ENCODE data around the gene ASCL2. TPM values are rescaled to one million over a fixed set of nuclear protein-coding genes. Genes with fewer than 3 reads are reported as not detected.

ASCL2 gene
- total RNA-seq, 4 donors from 2014 or later: 2.3 to 14.7 (median 3.0) TPM; not detected in 1

- DNase-seq: no peak
- intact Hi-C loops (cut with DNase I; ENCODE audit: low total_unique reads) (loop anchor here (2.0 kb wide), 1 partner anchor 115 kb away; no protein-coding TSS in a partner anchor), in situ Hi-C loops (cut with MboI; ENCODE audit: low pct_ligation_motif_present in 1 of 4, low pct_unique_long_range_greater_than_20kb in 1 of 4, low sequenced_read_pairs in 3 of 4) (loop anchor here in 1 of 4 donors (25.0 kb wide), 1 partner anchor 581 kb away; the partner anchor contains the start of gene CDKN1C)
- H3K9me3 ChIP-seq: no peaks in the 10 kb centered on the region
- peaks cover 16 to 54% (median 29%) of the 10 kb centered on the region in 4 donors for H3K4me1 ChIP-seq
- H3K36me3 ChIP-seq: no peaks in the 10 kb centered on the region
- TF ChIP-seq POLR2A (IDR thresholded peaks at IDR 0.05) (no peak), CTCF (IDR thresholded peaks at IDR 0.05) (no peak), EP300 (IDR thresholded peaks at IDR 0.05; ENCODE audit: low read depth) (no peak), POLR2AphosphoS5 (IDR thresholded peaks at IDR 0.05) (no peak)
- peak overlapping the region in 1 of 4 donors; percentile 16 for H3K4me3 ChIP-seq
- WGBS, 2 donors (ENCODE audit: low coverage in 1 of 2): 38% methylated on average over 12 of the region's 12 CpGs; no CpG with 5 or more reads in 1 of the 2 donors
- no peaks in the 10 kb centered on the region for H3K27me3 ChIP-seq
- peak overlapping the region; percentile 84 to 94 (median 88) for H3K27ac ChIP-seq
These were observed 35.5 kb upstream of the ASCL2 start for GRCh38 chr11:2305788-2306451.

- TF ChIP-seq POLR2AphosphoS5 (IDR thresholded peaks at IDR 0.05): no peak
- TF ChIP-seq CTCF (IDR thresholded peaks at IDR 0.05): peak; percentile 87 to 97 (median 94)
- 0 to 21% methylated on average over 1 to 9 of the region's 10 CpGs for WGBS, 2 donors (ENCODE audit: low coverage in 1 of 2)
These were observed 34.9 kb upstream of the ASCL2 start for GRCh38 chr11:2305140-2305778.

GRCh38 chr11:2304506-2305139 lies 34.2 kb upstream of the ASCL2 start:
- H3K4me1 ChIP-seq: peaks cover 16 to 54% (median 29%) of the 10 kb centered on the region in 4 donors
- WGBS, 2 donors (ENCODE audit: low coverage in 1 of 2): 55% methylated on average over 13 of the region's 14 CpGs; no CpG with 5 or more reads in 1 of the 2 donors

More at GRCh38 chr11:2305140-2305778, 34.9 kb upstream of the ASCL2 start:
- in situ Hi-C loops (cut with MboI; ENCODE audit: low pct_ligation_motif_present in 1 of 4, low pct_unique_long_range_greater_than_20kb in 1 of 4, low sequenced_read_pairs in 3 of 4): loop anchor here in 1 of 4 donors (25.0 kb wide), 1 partner anchor 582 kb away; the partner anchor contains the start of gene CDKN1C
- no peaks in the 10 kb centered on the region for H3K36me3 ChIP-seq
- no peaks in the 10 kb centered on the region for H3K27me3 ChIP-seq
- H3K27ac ChIP-seq: peak overlapping the region; percentile 84 to 94 (median 88)
- peak; percentile 88 for DNase-seq
- no peak overlapping the region for H3K4me3 ChIP-seq
- intact Hi-C loops (cut with DNase I; ENCODE audit: low total_unique reads): loop anchor here (2.0 kb wide), 1 partner anchor 116 kb away; no protein-coding TSS in a partner anchor
- H3K4me1 ChIP-seq: peaks cover 16 to 54% (median 29%) of the 10 kb centered on the region in 4 donors
- no peaks in the 10 kb centered on the region for H3K9me3 ChIP-seq

More at GRCh38 chr11:2304506-2305139, 34.2 kb upstream of the ASCL2 start:
- intact Hi-C loops (cut with DNase I; ENCODE audit: low total_unique reads) (loop anchor here (2.0 kb wide), 1 partner anchor 116 kb away; no protein-coding TSS in a partner anchor), in situ Hi-C loops (cut with MboI; ENCODE audit: low pct_ligation_motif_present in 1 of 4, low pct_unique_long_range_greater_than_20kb in 1 of 4, low sequenced_read_pairs in 3 of 4) (loop anchor here in 1 of 4 donors (25.0 kb wide), 1 partner anchor 583 kb away; the partner anchor contains the start of gene CDKN1C)
- TF ChIP-seq CTCF (IDR thresholded peaks at IDR 0.05) (no peak), POLR2A (IDR thresholded peaks at IDR 0.05) (no peak), POLR2AphosphoS5 (IDR thresholded peaks at IDR 0.05) (no peak), EP300 (IDR thresholded peaks at IDR 0.05; ENCODE audit: low read depth) (no peak)
- Histone ChIP-seq H3K9me3 (no peaks in the 10 kb centered on the region), H3K27ac (peak overlapping the region; percentile 84 to 94 (median 88)), H3K36me3 (no peaks in the 10 kb centered on the region), H3K4me3 (no peak overlapping the region), H3K27me3 (no peaks in the 10 kb centered on the region)
- no peak for DNase-seq
